BJ (cell line): ENCODE measurements around the gene ELMO3. TPM values are rescaled to one million over a fixed set of nuclear protein-coding genes. Genes with fewer than 3 reads are reported as not detected.

Experiments used
- CTCF ChIA-PET: fragments of 350-600 bp; formaldehyde crosslinking; extraction: SDS; loops from one replicate; lab custom pipeline; 2021; ENCODE audit warnings: antibody characterized with exemption, inconsistent platforms; lab: Yijun Ruan, JAX
- POLR2A ChIA-PET: fragments of 300-600 bp; sonication (Branson Sonifier 250); formaldehyde crosslinking; extraction: SDS; loops from one replicate; lab custom pipeline; 2021; ENCODE audit warnings: antibody characterized with exemption; lab: Charles Lee
- DNase-seq: peaks from one replicate; pipeline ENCODE4 v3.0.0-alpha.2; 2011; ENCODE audit warnings: low read depth
- H3K27me3 ChIP-seq: 2 replicates; pipeline ENCODE4 v1.6.0; 2011; ENCODE audit warnings: low read length; ENCODE audit not compliant: control insufficient read depth, insufficient read depth
- H3K36me3 ChIP-seq: 2 replicates; pipeline ENCODE4 v1.5.1; 2011; ENCODE audit warnings: low read length; ENCODE audit not compliant: control insufficient read depth, insufficient read depth
- H3K4me3 ChIP-seq: 2 replicates; pipeline ENCODE4 v1.5.1; 2011; ENCODE audit warnings: low read depth, mild to moderate bottlenecking, control low read depth, low read length
- CTCF ChIP-seq: IDR thresholded peaks from 2 replicates; pipeline ENCODE4 v1.5.1; 2011; ENCODE audit warnings: low read depth, mild to moderate bottlenecking, control low read depth, inconsistent platforms, low read length, moderate library complexity; ENCODE audit not compliant: insufficient read depth
- polyA plus RNA-seq: library from polyadenylated mRNA; depleted of rRNA; stranded (reverse); fragments of >200 nt; gene quantifications from 2 replicates; pipeline ENCODE4 v1.2.3, GENCODE V29; 2011

The ELMO3 gene
- polyA plus RNA-seq, 1 experiment: 0.97 TPM

GRCh38 chr16:67228905-67229304, 30.0 kb downstream of the ELMO3 start:
- H3K36me3 ChIP-seq: peaks cover 30% of the 10 kb centered on the region
- CTCF ChIA-PET: no interaction called here
- H3K27me3 ChIP-seq: no peaks in the 10 kb centered on the region
- no peak for TF ChIP-seq CTCF
- no peak for DNase-seq
- no peak overlapping the region for H3K4me3 ChIP-seq
- POLR2A ChIA-PET: no interaction called here

GRCh38 chr16:67229906-67230808, 31.2 kb downstream of the ELMO3 start:
- Histone ChIP-seq H3K27me3 (no peaks in the 10 kb centered on the region), H3K36me3 (peaks cover 36% of the 10 kb centered on the region), H3K4me3 (no peak overlapping the region)
- CTCF ChIA-PET: no interaction called here
- no peak for TF ChIP-seq CTCF
- no peak for DNase-seq
- POLR2A ChIA-PET: no interaction called here

- no peak for TF ChIP-seq CTCF
- H3K36me3 ChIP-seq: peaks cover 41% of the 10 kb centered on the region
- CTCF ChIA-PET: interaction anchor here (1.2 kb wide), 1 partner anchor 13 kb away, joined by 5 read pairs; no protein-coding TSS in a partner anchor
- H3K4me3 ChIP-seq: no peak overlapping the region
- no peaks in the 10 kb centered on the region for H3K27me3 ChIP-seq
- POLR2A ChIA-PET: no interaction called here
- DNase-seq: no peak
Observed at GRCh38 chr16:67230809-67231660, 32.1 kb downstream of the ELMO3 start.

GRCh38 chr16:67233596-67233995, 34.7 kb downstream of the ELMO3 start:
- H3K4me3 ChIP-seq: no peak overlapping the region

More at GRCh38 chr16:67233596-67233995, 34.7 kb downstream of the ELMO3 start:
- Histone ChIP-seq H3K36me3 (peaks cover 57% of the 10 kb centered on the region), H3K27me3 (no peaks in the 10 kb centered on the region)
- ChIA-PET POLR2A (no interaction called here), CTCF (no interaction called here)
- no peak for TF ChIP-seq CTCF
- DNase-seq: no peak
